NK-92 (cell line): Measurements from ENCODE around the gene MAPT.

Source experiments
- DNase-seq: peaks from one replicate; lab custom pipeline; 2025; ENCODE audit not compliant: unreplicated experiment; lab: John Stamatoyannopoulos, UW

Gene MAPT

DNA sequence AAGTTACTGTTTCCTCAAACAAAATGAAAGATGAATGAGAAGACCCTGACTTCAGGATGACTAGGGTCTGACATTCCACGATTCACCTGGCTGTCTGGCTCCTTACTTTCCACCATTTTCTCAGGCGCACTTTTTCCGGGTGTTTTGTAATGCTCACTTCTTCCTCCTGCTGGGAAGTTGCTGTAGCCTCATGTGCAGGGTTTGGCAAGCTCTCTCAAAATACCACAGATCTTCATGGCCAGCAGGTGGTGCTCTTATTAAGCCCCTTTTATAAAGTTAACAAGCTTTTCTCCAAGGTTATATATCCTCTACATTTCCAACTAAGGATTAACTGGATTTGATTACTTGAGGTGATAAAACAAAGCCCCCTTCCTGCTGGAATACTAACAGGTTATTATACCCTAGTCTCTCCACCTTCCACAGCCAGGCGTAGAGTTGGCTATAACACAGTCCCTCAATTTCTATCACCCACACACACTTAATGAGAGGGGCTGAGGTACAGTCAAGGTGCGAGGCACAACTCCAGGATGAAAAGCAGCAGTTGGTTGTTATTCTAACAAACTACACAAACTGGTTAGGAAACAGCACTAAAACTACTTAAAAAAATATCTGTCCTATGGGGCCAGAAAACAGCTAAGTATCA lies 150.1 kb downstream of the MAPT start:
- no peak for DNase-seq

DNA sequence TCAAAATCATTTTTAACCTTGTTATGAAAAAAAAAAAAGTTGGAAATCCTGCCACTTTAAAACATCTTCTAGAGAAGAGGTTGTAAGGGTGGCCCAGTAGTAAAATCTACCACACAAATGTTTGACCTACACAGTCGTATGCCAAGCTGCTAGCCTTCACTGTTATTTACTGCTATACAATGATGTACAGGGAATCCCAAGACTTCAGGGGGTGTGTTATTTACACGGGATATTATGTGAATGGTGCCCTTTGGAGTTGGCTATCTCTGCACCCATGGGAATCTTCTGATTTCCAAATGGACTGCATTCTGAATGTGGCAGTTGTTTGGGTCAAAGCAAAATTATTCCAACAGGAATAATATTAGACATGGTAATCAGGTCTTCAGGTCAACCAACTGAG lies 150.6 kb downstream of the MAPT start:
- DNase-seq, result no peak

DNA sequence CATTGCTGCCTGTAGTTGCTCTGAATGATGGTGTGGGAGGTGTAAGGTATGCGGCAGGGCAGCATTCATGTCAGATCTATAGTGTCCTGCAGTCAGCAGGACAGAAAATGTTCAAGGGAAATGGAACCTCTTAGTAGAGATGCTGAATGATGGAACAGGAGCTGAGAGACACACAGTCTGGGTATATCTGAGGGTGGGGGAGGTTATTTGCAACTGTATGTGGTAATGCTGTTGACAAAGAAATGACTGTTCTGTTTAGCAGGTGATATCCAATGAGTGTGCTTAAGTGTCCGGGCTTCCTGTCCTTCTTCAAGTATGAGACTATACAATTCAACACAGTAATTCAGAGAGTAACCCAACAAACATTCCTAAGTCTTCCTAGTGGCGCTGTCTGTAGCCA lies 151.3 kb downstream of the MAPT start:
- no peak for DNase-seq

DNA sequence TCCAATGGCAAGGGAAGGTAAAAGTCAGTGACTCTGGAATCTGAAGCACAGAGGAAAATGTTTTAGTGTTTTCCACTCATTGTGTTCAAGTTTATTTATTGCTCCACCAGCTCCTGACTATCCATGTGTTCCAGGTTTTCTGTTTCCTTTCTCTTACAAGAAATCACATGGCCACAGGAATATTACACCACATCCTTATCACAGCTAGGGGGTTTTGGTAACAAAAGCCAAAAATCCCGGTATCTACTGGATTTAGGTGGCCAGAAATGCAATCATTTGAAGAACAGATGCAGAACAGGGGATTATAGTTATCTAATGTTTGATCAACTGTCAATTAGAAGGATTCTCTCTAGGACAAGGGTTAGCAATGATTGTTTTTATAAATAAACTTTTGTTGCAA lies 152.6 kb downstream of the MAPT start:
- DNase-seq, result no peak

DNA sequence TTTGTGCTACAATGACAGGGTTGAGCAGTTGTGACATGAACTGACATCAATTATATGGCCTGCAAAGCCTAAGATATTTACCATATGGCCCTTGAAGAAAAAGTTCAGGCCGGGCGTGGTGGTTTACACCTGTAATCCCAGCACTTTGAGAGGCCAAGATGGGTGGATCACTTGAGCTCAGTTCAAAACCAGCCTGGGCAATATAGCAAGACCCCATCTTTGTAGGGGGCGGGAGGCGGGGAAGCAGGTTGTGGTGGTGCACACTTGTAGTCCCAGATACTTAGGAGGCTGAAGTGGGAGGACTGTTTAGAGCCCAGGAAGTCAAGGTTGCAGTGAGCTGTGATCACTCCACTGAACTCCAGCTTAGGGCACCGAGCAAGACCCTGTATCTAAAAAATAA lies 153.0 kb downstream of the MAPT start:
- no peak for DNase-seq

DNA sequence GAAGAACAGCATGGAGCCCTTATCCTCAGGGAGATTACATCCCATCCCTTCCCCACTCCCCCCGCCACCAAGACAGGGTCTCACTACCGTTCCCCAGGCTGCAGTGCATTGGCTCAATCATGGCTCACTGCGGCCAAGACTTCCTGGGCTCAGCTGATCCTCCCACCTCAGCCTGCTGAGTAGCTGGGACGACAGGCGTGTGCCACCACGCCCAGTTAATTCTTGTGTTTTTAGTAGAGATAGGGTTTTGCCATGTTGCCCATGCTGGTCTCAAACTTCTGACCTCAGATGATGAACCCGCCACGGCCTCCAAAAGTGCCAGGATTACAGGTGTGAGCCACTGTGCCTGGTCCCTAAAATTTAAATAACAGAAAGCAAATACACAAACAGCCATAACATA lies 153.5 kb downstream of the MAPT start:
- no peak for DNase-seq

DNA sequence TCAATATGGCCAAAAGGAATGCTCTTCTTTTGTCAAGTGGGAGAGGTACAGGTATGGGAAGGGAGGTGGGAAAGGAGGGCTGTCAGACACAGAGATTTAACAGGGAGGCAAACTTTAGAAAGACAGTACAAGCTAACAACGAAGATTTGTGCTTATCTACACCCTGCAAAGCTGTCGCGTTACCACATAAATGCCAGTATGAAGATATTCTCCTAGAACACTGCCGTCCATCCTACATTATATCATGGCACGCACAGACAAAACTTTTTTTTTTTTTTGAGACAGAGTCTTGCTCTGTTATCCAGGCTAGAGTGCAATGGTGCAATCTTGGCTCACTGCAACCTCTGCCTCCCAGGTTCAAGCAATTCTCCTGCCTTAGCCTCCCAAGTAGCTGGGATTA lies 155.3 kb downstream of the MAPT start:
- no peak for DNase-seq

DNA sequence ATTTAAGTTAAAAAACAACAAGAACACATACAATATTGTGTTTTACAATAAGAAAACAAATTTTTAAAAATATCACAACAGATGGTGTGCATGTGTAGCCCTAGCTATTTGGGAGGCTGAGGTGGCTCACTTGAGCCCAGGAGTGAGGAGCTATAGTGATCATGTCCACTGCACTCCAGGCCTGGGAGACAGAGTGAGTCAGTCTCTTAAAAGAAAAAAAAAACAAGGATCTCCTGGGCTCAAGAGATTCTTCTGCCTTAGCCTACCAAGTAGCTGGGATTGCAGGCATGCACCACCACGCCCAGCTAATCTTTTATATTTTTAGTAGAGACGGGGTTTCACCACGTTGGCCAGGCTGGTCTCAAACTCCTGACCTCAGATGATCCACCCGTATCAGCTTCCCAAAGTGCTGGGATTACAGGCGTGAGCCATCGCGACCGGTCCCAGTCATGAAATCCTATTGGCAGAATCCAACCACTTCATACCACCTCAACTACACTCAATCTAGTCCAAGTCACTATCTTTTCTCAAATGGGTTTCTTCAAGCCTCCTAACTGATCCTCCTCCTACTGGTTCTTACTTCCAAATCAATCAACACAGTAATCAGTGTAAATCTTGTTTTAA lies 159.7 kb downstream of the MAPT start:
- no peak for DNase-seq

DNA sequence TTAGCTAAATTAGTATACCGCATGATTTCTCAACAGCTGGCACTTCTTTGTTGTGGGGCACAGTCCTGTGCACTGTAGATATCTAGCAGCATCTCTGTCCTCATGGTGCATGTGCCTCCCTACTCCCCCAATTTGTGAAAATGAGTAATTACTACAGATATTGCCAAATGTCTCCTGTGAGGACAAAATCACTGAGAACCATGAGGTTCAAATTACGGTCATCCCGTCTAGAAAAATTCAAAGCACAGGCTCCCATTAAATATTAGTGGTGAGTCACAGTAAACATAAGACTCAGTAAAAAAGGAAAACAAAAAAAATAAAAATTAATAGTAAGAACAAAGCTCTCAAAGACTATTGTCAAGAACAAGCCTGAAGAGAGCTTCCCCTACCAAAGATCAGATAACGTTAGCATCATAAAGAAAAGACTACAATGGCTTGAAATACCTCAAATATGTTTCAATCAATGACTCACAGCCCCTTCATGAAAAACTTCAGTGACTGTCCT lies 162.5 kb downstream of the MAPT start:
- DNase-seq, result no peak

DNA sequence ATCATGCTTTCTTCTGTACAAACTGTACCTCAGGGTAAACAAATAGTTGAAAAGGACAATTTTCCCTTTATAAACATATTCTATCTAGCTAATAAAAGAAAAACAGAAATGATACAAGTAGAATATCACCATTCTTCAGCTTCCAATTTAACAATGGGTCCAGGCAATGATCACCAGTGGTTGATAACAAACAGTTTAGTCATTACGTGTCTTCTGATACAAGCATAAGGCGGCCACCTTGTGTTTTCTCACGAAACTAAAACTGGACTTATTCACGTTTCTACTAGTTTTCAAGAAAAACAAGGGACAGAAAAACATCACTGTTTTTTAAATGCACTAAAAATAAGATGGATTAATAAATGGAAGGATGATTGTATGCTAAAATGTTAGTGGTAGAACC lies 163.0 kb downstream of the MAPT start:
- no peak for DNase-seq

DNA sequence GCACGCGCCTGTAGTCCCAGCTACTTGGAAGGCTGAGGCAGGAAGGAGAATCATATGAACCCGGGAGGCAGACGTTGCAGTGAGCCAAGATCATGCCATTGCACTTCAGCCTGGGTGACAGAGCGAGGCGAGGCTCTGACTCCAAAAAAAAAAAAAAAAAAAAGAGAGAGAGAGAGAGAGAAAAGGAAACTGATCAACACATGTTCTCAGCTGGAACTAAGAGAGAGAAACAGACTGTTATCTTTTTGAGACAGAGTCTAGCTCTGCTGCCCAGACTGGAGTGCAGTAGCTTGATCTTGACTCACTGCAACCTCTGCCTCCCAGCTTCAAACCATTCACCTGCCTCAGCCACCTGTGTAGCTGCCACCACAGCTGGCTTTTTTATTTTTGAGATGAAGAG lies 165.1 kb downstream of the MAPT start:
- DNase-seq, result no peak

DNA sequence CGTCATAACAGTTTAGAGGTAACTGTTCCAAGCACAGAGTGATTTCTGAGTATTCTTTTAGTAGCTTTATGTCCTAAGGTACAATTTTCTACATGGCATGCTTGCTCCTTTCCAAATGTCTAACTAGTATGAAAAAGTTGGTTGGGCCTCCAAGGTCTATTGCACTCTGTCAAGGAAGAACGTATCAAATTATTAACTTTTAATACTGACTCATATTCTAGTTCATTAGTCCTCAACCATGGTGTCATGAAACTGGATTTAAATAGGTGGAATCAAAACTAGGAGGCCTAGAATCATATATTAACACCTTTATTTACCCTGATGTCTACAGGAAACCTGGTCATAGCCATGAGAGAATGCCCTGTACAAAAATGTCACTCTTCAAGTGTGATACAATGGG lies 166.1 kb downstream of the MAPT start:
- no peak for DNase-seq

DNA sequence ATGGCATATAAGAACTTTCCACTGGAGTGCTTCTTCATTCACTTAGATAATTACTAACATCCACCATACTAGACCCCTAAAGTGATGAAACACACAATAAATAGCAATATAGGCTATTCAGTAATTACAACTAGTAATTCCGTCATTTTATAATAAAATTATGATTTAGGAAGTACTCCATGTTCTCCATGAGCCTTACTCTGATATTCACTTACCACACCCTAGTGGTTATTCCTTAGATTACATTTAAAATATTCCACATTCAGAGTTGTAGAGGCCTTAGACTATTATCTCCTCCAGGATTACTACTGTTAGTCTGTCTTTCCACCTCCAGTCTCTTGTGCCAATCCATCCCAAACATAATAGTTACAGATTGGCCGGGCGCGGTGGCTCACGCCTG lies 167.1 kb downstream of the MAPT start:
- DNase-seq, result no peak

DNA sequence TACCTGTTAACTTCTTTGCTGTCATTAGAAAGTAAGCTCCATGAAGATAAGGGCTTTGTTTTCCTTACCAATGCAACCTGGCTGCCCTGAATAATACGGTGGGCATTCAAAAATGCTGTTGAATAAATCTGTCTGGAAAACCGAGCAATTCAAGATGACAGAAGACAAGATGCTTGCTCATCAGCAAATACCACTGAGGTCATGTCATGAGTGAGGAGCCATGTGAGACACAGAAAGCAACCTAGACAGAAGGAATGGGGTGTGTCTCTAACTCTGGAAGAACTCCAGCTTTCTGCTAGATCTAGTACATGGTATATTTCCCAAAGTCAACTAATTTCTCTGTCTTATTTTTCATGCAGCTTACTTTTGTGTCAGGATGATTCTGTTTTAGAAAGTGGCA lies 168.9 kb downstream of the MAPT start:
- DNase-seq, result no peak

DNA sequence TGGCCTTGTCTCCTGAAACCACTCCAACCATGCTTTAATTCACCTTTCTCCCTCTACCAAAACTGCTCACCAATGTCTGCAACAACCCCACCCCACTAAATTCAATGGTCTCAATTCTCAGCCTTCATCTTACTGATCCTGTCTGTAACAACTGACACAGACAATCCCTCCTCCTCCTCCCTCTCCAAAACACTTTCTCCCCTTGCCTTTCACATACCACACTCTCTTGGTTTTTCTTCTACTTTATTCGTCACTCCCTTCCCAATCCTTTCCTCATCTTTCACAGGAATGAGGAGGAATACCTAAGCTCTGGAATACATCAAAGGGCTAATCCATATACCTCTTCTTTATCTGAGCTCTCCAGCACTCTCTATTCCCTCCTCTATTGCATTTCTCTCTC lies 170.1 kb downstream of the MAPT start:
- no peak for DNase-seq

DNA sequence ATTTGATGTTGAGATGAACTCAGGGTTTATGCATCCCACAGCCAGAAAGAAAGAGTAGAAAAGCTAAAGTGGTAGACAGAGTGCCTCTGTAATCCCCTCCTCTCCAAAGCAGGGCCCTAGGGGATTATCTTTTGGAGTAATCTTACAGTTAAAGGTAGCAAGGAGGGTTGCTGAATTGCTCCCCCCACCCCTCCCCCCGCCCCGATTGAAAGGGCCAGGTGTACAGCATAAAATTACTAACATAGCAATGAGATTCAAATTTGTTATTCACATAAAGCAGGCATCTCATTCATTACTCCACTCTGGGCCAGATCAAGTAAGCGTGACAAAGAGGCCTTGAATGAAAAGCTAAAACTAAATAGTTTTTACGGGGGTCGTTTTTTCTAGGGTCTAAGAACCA lies 177.4 kb downstream of the MAPT start:
- DNase-seq, result no peak

DNA sequence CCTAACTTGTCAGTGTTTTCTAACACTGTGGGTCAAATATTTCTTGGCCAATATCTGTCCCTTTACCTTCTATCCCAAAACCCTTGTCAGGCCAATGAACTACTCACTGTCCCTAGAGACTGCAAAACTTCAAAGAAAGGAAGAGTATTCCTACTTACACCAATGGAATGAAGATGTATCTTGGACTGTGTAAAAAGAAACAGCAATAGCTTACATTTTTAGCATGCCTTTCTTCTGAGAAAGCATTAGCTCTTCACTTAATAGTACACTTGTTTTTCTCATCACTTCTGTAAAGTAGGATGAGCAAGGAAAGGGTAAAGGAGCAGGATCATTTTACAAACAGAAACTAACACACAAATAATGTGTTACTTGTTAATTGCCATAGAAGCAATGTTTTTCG lies 178.6 kb downstream of the MAPT start:
- DNase-seq, result no peak

DNA sequence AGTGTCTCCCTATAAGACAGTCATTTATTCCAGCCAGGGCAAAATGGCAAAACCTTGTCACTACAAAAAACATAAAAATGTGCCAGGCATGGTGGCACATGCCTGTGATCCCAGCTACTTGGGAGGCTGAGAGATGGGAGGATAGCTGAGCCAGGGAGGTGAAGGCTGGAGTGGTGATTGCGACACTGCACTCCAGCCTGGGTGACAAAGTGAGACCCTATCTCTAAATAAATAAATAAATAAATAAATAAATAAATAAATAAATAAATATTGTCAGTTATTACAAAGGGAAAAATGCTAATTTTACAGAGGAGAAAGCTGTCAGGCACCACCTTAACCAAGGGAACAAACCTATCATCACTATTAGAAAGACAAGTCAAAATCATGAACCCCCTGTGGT lies 180.2 kb downstream of the MAPT start:
- no peak for DNase-seq
